ENCODE results near the gene PIK3AP1.

PIK3AP1 gene

GRCh38 chr10:96609510-96609909 lies 110.8 kb downstream of the PIK3AP1 start:
- no peak for DNase-seq

DNA sequence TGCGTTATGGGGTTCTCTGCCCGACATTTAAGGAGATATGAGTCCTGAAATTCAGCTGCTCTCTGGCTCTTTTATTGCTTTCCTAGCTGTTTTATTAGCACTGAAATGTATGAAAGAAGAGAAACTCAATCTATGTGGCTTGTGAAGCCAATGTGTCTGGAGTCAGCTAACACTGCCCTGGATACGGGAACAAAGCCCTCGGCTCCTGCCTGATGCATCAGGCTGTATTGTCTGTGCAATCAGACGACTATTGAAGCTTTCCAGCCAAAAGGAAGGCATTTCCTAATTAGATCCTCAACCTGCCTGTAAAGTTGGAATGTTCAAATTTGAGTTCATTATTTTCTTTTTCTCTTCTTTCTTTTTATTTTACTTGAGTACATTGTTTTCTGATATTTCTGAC lies 111.5 kb downstream of the PIK3AP1 start:
- no peak for DNase-seq

DNA sequence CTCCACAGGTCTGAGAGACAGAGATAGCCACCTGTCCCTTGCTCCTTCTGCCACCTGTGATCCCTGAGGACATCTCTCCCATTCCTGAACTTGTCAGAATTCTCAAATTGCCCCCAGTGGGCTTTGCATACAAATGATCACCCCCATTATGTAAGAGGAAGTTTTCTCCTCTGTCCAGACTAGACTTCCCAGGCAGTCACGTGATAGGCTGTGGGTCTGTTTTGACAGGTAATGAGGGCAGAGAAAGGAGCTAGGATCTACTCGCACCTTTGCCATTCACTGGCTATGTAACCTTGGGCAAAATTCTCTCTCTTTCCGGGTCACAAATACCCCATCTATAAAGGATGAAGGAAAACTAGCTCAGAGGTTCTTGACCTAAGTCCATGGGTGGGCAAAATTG lies 112.1 kb downstream of the PIK3AP1 start:
- no peak for DNase-seq

DNA sequence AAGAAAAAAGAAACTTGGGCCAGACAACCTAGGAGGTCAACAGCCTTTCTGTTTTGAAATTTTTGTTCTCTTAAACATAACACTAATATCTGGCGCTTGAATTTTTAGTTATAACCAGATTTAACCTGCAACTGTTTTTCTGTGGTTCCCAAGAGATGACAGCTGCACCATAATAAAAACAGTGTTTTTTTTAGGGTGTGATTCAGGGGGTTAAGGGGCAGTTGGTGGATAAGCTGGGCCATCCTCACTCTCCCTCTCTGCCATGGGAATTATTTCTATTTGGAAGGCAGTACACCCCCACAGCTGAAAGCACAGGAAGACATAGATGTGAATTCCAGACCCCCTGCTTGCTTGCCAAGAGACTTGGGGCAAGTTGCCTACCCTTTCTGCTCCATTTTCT lies 113.4 kb downstream of the PIK3AP1 start:
- DNase-seq, result no peak

- DNase-seq, result no peak
Measured at GRCh38 chr10:96606216-96606615, 114.1 kb downstream of the PIK3AP1 start.

DNA sequence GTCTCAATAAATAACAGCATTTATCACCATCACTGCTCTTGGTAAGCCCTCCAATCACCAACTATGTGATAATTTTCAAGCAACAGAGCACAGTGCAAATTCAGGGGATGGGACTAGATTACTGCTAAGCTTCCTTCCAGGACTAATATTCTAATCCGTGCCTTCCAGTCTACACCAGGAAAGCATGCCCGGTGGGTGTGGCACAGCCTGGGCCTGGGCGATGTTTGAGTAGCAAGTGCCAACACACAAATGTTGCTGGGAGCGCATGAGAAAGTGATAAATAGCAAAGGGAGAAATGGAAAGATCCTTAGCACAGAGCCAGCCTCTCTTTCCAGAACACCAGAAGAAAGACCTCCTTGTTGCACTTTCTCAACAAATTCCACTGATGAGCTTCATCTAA lies 120.0 kb downstream of the PIK3AP1 start:
- DNase-seq, result no peak

DNA sequence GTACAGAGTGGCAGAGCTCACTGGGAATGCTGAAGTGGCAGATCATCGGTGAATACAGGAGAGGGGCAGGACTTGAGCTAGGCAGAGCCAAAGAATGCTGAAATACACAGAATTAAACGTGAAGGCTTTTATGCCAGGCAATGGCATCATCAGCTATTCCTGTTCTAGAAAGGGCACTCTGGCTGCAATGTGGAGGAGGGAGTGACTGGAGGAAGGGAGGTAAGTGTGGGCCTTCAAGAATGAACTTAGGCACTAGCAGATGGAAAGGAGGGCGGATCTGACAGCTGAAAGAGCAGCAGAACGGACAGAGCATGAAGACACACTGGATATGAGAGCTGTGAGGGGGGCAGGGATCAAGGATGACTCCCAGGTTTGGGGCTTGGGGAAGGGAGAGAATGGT lies 121.5 kb downstream of the PIK3AP1 start:
- DNase-seq, result no peak

GRCh38 chr10:96596422-96597407 lies 123.6 kb downstream of the PIK3AP1 start:
- no peak for DNase-seq

GRCh38 chr10:96595741-96596140 lies 124.6 kb downstream of the PIK3AP1 start:
- DNase-seq, result no peak

GRCh38 chr10:96591946-96592345 lies 128.4 kb downstream of the PIK3AP1 start:
- DNase-seq, result peak in 2 of 4 experiments; percentile 37 to 51

- DNase-seq, result no peak
Measured at GRCh38 chr10:96588616-96589419, 131.5 kb downstream of the PIK3AP1 start.

GRCh38 chr10:96588060-96588554 lies 132.2 kb downstream of the PIK3AP1 start:
- DNase-seq, result peak in 2 of 4 experiments; percentile 12 to 13

GRCh38 chr10:96587264-96588059 lies 132.9 kb downstream of the PIK3AP1 start:
- peak in 3 of 4 experiments; percentile 6 to 43 (median 32) for DNase-seq

- DNase-seq, result peak; percentile 93 to 98 (median 95)
Measured at GRCh38 chr10:96586419-96587263, 133.7 kb downstream of the PIK3AP1 start, which contains the start of gene TM9SF3. Gene TM9SF3 (minus strand): TSS chr10:96587012. CDS start chr10:96586835, 177 bp downstream.

DNA sequence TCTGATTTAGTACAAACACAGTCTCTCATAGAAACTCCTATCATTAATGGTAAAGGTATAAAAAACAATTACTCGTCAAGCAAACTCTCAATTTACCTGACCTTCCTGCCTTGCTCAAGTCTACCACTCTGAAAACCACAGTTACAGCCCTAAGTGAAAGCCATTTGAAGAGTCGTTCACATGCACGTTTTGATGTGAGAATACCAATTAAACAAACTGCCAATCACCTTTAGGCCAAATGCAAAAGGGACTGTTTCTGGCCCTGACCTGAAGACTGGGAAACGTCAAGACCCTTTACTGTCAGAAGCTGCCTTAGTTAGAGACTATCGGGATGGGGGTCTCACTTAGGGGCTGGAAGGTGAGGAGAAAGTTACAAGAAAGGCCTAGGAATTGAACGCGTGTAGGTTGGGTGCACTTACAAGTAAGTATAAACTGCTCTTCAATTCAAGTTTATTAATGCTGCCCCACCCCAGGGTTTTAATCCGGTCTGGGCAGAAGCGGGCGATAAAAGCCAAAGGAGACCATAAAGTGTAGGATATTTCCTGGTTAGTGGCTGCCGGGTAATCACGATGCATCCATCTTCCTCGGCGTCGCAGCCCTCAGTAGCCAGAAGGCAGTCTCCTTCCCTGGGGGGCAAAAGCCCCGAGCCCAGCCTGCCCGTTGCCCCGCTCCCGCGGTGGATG lies 134.4 kb downstream of the PIK3AP1 start:
- peak in 1 of 4 experiments; percentile 3 for DNase-seq

GRCh38 chr10:96584474-96584873 lies 135.8 kb downstream of the PIK3AP1 start:
- no peak for DNase-seq

DNA sequence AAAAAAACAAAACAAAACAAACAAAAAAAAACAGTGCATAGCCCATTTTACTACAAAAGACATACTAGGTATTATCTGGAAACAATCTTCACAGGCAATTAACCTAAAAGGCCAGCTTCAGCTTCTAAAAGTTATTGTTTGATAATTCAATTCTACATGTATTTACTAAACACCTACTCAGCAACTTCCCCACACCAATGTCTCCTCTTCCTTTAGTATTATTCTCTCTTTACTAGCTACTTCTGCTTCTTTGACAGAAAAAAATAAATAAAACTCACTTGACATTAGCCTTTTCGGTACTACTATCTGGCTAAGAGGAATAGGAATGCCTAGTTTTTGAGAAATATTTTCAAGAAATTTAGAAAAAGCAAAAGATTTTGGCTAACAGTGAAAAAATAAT lies 136.3 kb downstream of the PIK3AP1 start:
- peak in 2 of 4 experiments; percentile 38 to 42 for DNase-seq

DNA sequence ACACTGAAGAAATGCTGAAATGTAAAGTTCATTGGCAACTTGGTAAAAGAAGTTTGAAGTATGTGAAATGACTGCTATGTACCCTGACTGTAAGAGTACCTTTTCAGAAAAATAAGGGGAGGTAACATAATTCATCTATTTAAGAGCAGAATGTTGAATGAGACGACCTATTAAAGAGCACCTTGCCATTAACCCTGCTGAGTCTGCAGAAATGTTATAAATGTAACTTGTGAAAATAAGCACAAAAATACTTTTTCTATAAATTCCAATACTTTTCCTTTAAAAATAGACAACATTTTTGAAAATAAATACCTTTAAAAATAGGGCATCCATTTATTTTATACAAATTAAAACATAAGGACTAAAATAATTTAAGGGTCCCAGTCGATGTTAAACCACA lies 141.2 kb downstream of the PIK3AP1 start:
- DNase-seq, result no peak

DNA sequence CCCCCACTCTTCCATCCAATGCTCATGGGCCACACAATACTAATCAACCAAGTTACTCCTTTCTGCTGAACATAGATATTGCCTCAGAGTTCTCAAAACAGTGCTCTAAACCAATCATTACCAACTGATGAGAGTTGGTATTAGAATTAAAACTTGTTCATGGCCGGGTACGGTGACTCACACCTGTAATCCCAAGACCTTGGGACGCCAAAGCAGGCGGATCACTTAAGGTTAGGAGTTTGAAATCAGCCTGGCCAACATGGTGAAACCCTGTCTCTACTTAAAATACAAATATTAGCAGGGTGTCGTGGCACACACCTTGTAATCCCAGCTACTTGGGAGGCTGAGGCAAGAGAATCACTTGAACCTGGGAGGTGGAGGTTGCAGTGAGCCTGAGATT lies 141.7 kb downstream of the PIK3AP1 start:
- no peak for DNase-seq

DNA sequence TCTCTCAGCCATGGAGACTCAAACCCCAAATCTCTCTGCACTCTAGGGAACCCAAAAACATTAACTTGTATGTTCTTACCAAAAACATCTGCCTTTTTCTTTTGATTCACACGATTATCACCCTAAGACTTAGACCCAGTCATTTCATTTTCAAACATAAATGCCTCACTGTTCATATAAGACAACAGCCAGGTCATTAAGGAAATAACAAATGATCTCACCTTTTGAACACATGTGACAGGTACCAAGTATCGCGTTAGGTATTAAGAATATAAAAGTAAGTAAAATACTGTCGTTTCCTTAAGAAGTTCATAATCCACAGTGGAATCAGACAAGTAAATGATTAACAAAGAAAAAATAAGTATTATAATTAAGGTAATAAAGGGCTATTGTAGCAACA lies 142.3 kb downstream of the PIK3AP1 start:
- DNase-seq, result no peak

- no peak for DNase-seq
Measured at GRCh38 chr10:96577069-96577468, 143.2 kb downstream of the PIK3AP1 start.

Data from suppressor macrophage (primary cell).